Measurements from ENCODE around the gene WDR44.
A peak's percentile ranks its signal among the peaks of the same experiment; 100 is the strongest.

Gene WDR44

GRCh38 chrX:118338930-118339329 is 7.0 kb upstream of the WDR44 start:
- no peak overlapping the region for H3K27ac ChIP-seq
- no peak for TF ChIP-seq ZFX (IDR thresholded peaks at IDR 0.05)
- no peak for TF ChIP-seq CTCF (conservative IDR thresholded peaks at IDR 0.05)

GRCh38 chrX:118345045-118345463 is 852 bp upstream of the WDR44 start:
- H3K27ac ChIP-seq = peak overlapping the region; percentile 84
- TF ChIP-seq ZFX (IDR thresholded peaks at IDR 0.05) = no peak
- no peak for TF ChIP-seq CTCF (conservative IDR thresholded peaks at IDR 0.05)

GRCh38 chrX:118346258-118347094 is 570 bp downstream of the WDR44 start:
- peak overlapping the region; percentile 84 for H3K27ac ChIP-seq
- TF ChIP-seq CTCF (conservative IDR thresholded peaks at IDR 0.05) (no peak; the same call in none of the 2 replicates), ZFX (IDR thresholded peaks at IDR 0.05) (no peak)

GRCh38 chrX:118347131-118347530 is 1.2 kb downstream of the WDR44 start:
- H3K27ac ChIP-seq = peak overlapping the region; percentile 84; the same call in 1 of the 2 replicates
- TF ChIP-seq CTCF (conservative IDR thresholded peaks at IDR 0.05) (no peak), ZFX (IDR thresholded peaks at IDR 0.05) (no peak)

- TF ChIP-seq ZFX (IDR thresholded peaks at IDR 0.05) (no peak), CTCF (conservative IDR thresholded peaks at IDR 0.05) (no peak)
- H3K27ac ChIP-seq = no peak overlapping the region
These were observed 1.8 kb downstream of the WDR44 start for GRCh38 chrX:118347736-118348135.

GRCh38 chrX:118348186-118348810 is 2.4 kb downstream of the WDR44 start:
- no peak for TF ChIP-seq ZFX (IDR thresholded peaks at IDR 0.05)
- TF ChIP-seq CTCF (conservative IDR thresholded peaks at IDR 0.05) = no peak
- no peak overlapping the region for H3K27ac ChIP-seq

- TF ChIP-seq CTCF (conservative IDR thresholded peaks at IDR 0.05) (no peak), ZFX (IDR thresholded peaks at IDR 0.05) (no peak)
- H3K27ac ChIP-seq = no peak overlapping the region
These were observed 3.3 kb downstream of the WDR44 start for GRCh38 chrX:118349188-118349587.

Measured in C4-2B (cell line).